ENCODE measurements around the gene TIAM1.

The TIAM1 gene

GRCh38 chr21:31176080-31176551 lies 167.9 kb downstream of the TIAM1 start:
- no peak for TF ChIP-seq CTCF (IDR thresholded peaks at IDR 0.05; ENCODE audit: low read depth, low read length, missing control alignments)
- DNase-seq (ENCODE audit: low read depth) = no peak
- H3K4me3 ChIP-seq (ENCODE audit: low read depth, low read length) = no peak overlapping the region

- TF ChIP-seq CTCF (IDR thresholded peaks at IDR 0.05; ENCODE audit: low read depth, low read length, missing control alignments) = no peak
- H3K4me3 ChIP-seq (ENCODE audit: low read depth, low read length) = no peak overlapping the region
- no peak for DNase-seq (ENCODE audit: low read depth)
These were observed 170.0 kb downstream of the TIAM1 start for GRCh38 chr21:31173881-31174555.

- no peak for TF ChIP-seq CTCF (IDR thresholded peaks at IDR 0.05; ENCODE audit: low read depth, low read length, missing control alignments)
- no peak overlapping the region for H3K4me3 ChIP-seq (ENCODE audit: low read depth, low read length)
- DNase-seq (ENCODE audit: low read depth) = no peak
These were observed 171.7 kb downstream of the TIAM1 start for GRCh38 chr21:31172328-31172727.

GRCh38 chr21:31164713-31165694 lies 179.1 kb downstream of the TIAM1 start:
- H3K4me3 ChIP-seq (ENCODE audit: low read depth, low read length) = no peak overlapping the region
- no peak for TF ChIP-seq CTCF (IDR thresholded peaks at IDR 0.05; ENCODE audit: low read depth, low read length, missing control alignments)
- DNase-seq (ENCODE audit: low read depth) = no peak

- no peak for TF ChIP-seq CTCF (IDR thresholded peaks at IDR 0.05; ENCODE audit: low read depth, low read length, missing control alignments)
- no peak for DNase-seq (ENCODE audit: low read depth)
- H3K4me3 ChIP-seq (ENCODE audit: low read depth, low read length) = no peak overlapping the region
These were observed 181.2 kb downstream of the TIAM1 start for GRCh38 chr21:31162827-31163226.

GRCh38 chr21:31162079-31162699 lies 181.9 kb downstream of the TIAM1 start:
- H3K4me3 ChIP-seq (ENCODE audit: low read depth, low read length) = no peak overlapping the region
- no peak for TF ChIP-seq CTCF (IDR thresholded peaks at IDR 0.05; ENCODE audit: low read depth, low read length, missing control alignments)
- no peak for DNase-seq (ENCODE audit: low read depth)

Data from GM12864 (cell line).